Kidney capillary endothelial cell (primary cell): ENCODE measurements around the gene CDHR2.

Experiments
- DNase-seq: peaks from one replicate; pipeline ENCODE4 v3.0.0-alpha.2; 2018; ENCODE audit warnings: low spot score

CDHR2 gene

GRCh38 chr5:176548967-176549444 lies at the start of gene CDHR2:
CDHR2 (plus strand) TSS chr5:176549342; CDS start chr5:176565353, 16,011 bp downstream.
- no peak for DNase-seq

GRCh38 chr5:176500511-176500910 lies 48.6 kb upstream of the CDHR2 start:
- DNase-seq = no peak

- DNase-seq = no peak
These were observed 47.8 kb upstream of the CDHR2 start for GRCh38 chr5:176501333-176501732.

- no peak for DNase-seq
These were observed 45.6 kb upstream of the CDHR2 start for GRCh38 chr5:176503496-176503895.

GRCh38 chr5:176507911-176508310 lies 41.2 kb upstream of the CDHR2 start:
- no peak for DNase-seq

GRCh38 chr5:176508603-176509002 lies 40.5 kb upstream of the CDHR2 start:
- DNase-seq = no peak

- DNase-seq = no peak
These were observed 35.4 kb upstream of the CDHR2 start for GRCh38 chr5:176513788-176514187.

- DNase-seq = no peak
These were observed 34.7 kb upstream of the CDHR2 start for GRCh38 chr5:176514244-176514950.

GRCh38 chr5:176515396-176515795 lies 33.7 kb upstream of the CDHR2 start:
- no peak for DNase-seq

- DNase-seq = no peak
These were observed 32.0 kb upstream of the CDHR2 start for GRCh38 chr5:176517053-176517661.

- no peak for DNase-seq
These were observed 29.1 kb upstream of the CDHR2 start for GRCh38 chr5:176519810-176520720.

GRCh38 chr5:176521286-176521685 lies 27.9 kb upstream of the CDHR2 start:
- DNase-seq = no peak

GRCh38 chr5:176521699-176522263 lies 27.4 kb upstream of the CDHR2 start:
- DNase-seq = no peak

- no peak for DNase-seq
These were observed 25.0 kb upstream of the CDHR2 start for GRCh38 chr5:176524138-176524537.

GRCh38 chr5:176524987-176525386 lies 24.2 kb upstream of the CDHR2 start:
- no peak for DNase-seq

GRCh38 chr5:176525677-176526076 lies 23.5 kb upstream of the CDHR2 start:
- DNase-seq = no peak

- no peak for DNase-seq
These were observed 22.7 kb upstream of the CDHR2 start for GRCh38 chr5:176526462-176526861.

GRCh38 chr5:176527246-176528222 lies 21.6 kb upstream of the CDHR2 start:
- DNase-seq = no peak

GRCh38 chr5:176528301-176528700 lies 20.8 kb upstream of the CDHR2 start:
- DNase-seq = no peak

GRCh38 chr5:176528761-176529115 lies 20.4 kb upstream of the CDHR2 start:
- DNase-seq = no peak

- DNase-seq = no peak
These were observed 19.9 kb upstream of the CDHR2 start for GRCh38 chr5:176529116-176529740.
